Keratinocyte (primary cell): ENCODE results near the gene ARL5A. TPM values are rescaled to one million over a fixed set of nuclear protein-coding genes. Genes with fewer than 3 reads are reported as not detected.

Experiments
- DNase-seq: peaks from one replicate; pipeline ENCODE4 v3.0.0-alpha.2; 2011; ENCODE audit warnings: low read depth, missing footprints, low spot score
- FAIRE-seq: peaks from 2 replicates; lab custom pipeline; 2011; peaks lifted over from hg19 to GRCh38; lab: Jason Lieb, UNC
- H2AFZ ChIP-seq: 2 replicates; pipeline ENCODE4 v1.6.0; 2012; ENCODE audit warnings: low read length, control low read depth, inconsistent platforms; ENCODE audit not compliant: control insufficient read depth
- H3K27ac ChIP-seq: 2 replicates; pipeline ENCODE4 v1.5.1; 2011; ENCODE audit warnings: low read length; ENCODE audit not compliant: control insufficient read depth, insufficient read depth
- H3K27me3 ChIP-seq: 3 replicates; pipeline ENCODE4 v1.6.0; 2011; ENCODE audit warnings: low read length; ENCODE audit not compliant: control insufficient read depth, insufficient read depth; ENCODE audit errors: extremely low read depth
- H3K36me3 ChIP-seq, 2 experiments: 2 replicates in 1 of 2; 3 replicates in 1 of 2; pipeline ENCODE4 v1.5.1; 2011; ENCODE audit warnings: low read length in 2 of 2, mild to moderate bottlenecking in 1 of 2; ENCODE audit not compliant: control insufficient read depth in 2 of 2, insufficient read depth in 2 of 2; ENCODE audit errors: extremely low read depth in 1 of 2
- H3K4me1 ChIP-seq: 3 replicates; pipeline ENCODE4 v1.5.1; 2011; ENCODE audit warnings: low read length; ENCODE audit not compliant: control insufficient read depth, insufficient read depth; ENCODE audit errors: extremely low read depth
- H3K4me2 ChIP-seq: 3 replicates; pipeline ENCODE4 v1.6.0; 2011; ENCODE audit warnings: low read depth, low read length; ENCODE audit not compliant: control insufficient read depth, insufficient read depth; ENCODE audit errors: extremely low read depth
- H3K4me3 ChIP-seq, 3 experiments: fragments of 200-600 bp in 1 of 3; sonication (generic) in 1 of 3; 2 replicates in 2 of 3; 3 replicates in 1 of 3; pipeline ENCODE4 v1.5.1; 2011 to 2016; ENCODE audit warnings: low read length in 3 of 3, mild to moderate bottlenecking in 3 of 3, control low read depth in 2 of 3, inconsistent platforms in 1 of 3, low read depth in 1 of 3, mixed read lengths in 1 of 3, mixed run types in 1 of 3, moderate library complexity in 1 of 3; ENCODE audit not compliant: control insufficient read depth in 2 of 3, insufficient read depth in 2 of 3; ENCODE audit errors: extremely low read depth in 1 of 3
- H3K79me2 ChIP-seq: 2 replicates; pipeline ENCODE4 v1.6.0; 2012; ENCODE audit warnings: low read length; ENCODE audit not compliant: control insufficient read depth, insufficient read depth
- H3K9ac ChIP-seq: 3 replicates; pipeline ENCODE4 v1.6.0; 2011; ENCODE audit warnings: low read length; ENCODE audit not compliant: control insufficient read depth, insufficient read depth; ENCODE audit errors: extremely low read depth
- H3K9me1 ChIP-seq: 3 replicates; pipeline ENCODE4 v1.6.0; 2011; ENCODE audit warnings: low read length; ENCODE audit not compliant: control insufficient read depth, insufficient read depth; ENCODE audit errors: extremely low read depth
- H3K9me3 ChIP-seq: 2 replicates; pipeline ENCODE4 v1.5.1; 2012; ENCODE audit warnings: low read depth, low read length; ENCODE audit not compliant: control insufficient read depth
- H4K20me1 ChIP-seq: 3 replicates; pipeline ENCODE4 v1.6.0; 2011; ENCODE audit warnings: low read length; ENCODE audit not compliant: control insufficient read depth, insufficient read depth; ENCODE audit errors: extremely low read depth
- EZH2 ChIP-seq: IDR thresholded peaks from one replicate; pipeline ENCODE4 v1.6.1; 2012; ENCODE audit warnings: inconsistent platforms, mild to moderate bottlenecking, low read length, moderate library complexity
- dilution Hi-C: fragments of 300-500 bp; cut with MboI; formaldehyde crosslinking; loops from one replicate; pipeline ENCODE4 v1.7.0; 2020; ENCODE audit warnings: low sequenced_read_pairs; ENCODE audit not compliant: extremely low pct_ligation_motif_present
- polyA plus RNA-seq, 5 experiments: library from polyadenylated mRNA; depleted of rRNA in 3 of 5; stranded (reverse) in 3 of 5; stranded (forward) in 1 of 5; unstranded in 1 of 5; fragments of >200 nt; gene quantifications; 1 replicate in 1 of 5; 2 replicates in 3 of 5; 3 replicates in 1 of 5; pipeline versions ENCODE4 v1.2.1 to v1.2.3, GENCODE V29; 2011 to 2012; ENCODE audit warnings: missing spikeins in 2 of 5, low read depth in 1 of 5, low replicate concordance in 1 of 5
- TF ChIP-seq, protein P1 (sequence below), 3 experiments: IDR thresholded peaks in 1 of 3; conservative IDR thresholded peaks in 1 of 3; optimal IDR thresholded peaks in 1 of 3; 2 replicates in 2 of 3; 3 replicates in 1 of 3; pipeline versions ENCODE3 to v1.5.1; 2011; ENCODE audit warnings: low read length in 3 of 3, mild to moderate bottlenecking in 3 of 3, moderate library complexity in 2 of 3, control low read depth in 1 of 3, inconsistent platforms in 1 of 3; ENCODE audit not compliant: insufficient read depth in 2 of 3; ENCODE audit errors: extremely low read depth in 1 of 3

Gene ARL5A
- polyA plus RNA-seq, 1 donor (not counting 4 experiments of a cell fraction or from before 2014, with no cell fraction given), result 25.5 TPM

DNA sequence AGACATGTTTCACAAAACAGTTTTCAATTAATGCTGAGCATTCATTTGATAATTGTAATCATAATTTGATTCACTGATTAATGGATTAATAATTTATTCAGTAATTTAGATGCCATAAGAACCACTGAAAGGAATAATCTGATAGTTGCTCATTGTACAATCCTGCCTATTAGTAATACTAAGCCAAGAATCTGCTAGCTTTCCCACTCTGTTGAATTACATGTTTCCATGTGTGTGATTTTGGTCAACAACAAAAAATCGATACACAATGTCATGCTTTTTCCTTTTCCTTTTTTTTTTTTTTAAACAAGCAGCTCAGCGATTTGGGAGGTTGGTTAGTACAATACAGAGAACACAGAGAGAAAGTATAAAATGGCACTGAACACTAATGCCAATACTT, 25.9 kb downstream of the ARL5A start:
- H3K27me3 ChIP-seq, result no peaks in the 10 kb centered on the region
- no peak for DNase-seq
- no peak overlapping the region for H2AFZ ChIP-seq
- H3K4me3 ChIP-seq, result no peak overlapping the region
- no peaks in the 10 kb centered on the region for H3K4me1 ChIP-seq
- no peaks in the 10 kb centered on the region for H4K20me1 ChIP-seq
- H3K9me1 ChIP-seq, result no peaks in the 10 kb centered on the region
- peaks cover 9 to 13% of the 10 kb centered on the region in 2 experiments for H3K36me3 ChIP-seq
- H3K27ac ChIP-seq, result no peak overlapping the region
- no peak for FAIRE-seq
- no peak overlapping the region for H3K4me2 ChIP-seq
- H3K9ac ChIP-seq, result no peak overlapping the region
- no peaks in the 10 kb centered on the region for H3K79me2 ChIP-seq
- TF ChIP-seq, protein P1, sequence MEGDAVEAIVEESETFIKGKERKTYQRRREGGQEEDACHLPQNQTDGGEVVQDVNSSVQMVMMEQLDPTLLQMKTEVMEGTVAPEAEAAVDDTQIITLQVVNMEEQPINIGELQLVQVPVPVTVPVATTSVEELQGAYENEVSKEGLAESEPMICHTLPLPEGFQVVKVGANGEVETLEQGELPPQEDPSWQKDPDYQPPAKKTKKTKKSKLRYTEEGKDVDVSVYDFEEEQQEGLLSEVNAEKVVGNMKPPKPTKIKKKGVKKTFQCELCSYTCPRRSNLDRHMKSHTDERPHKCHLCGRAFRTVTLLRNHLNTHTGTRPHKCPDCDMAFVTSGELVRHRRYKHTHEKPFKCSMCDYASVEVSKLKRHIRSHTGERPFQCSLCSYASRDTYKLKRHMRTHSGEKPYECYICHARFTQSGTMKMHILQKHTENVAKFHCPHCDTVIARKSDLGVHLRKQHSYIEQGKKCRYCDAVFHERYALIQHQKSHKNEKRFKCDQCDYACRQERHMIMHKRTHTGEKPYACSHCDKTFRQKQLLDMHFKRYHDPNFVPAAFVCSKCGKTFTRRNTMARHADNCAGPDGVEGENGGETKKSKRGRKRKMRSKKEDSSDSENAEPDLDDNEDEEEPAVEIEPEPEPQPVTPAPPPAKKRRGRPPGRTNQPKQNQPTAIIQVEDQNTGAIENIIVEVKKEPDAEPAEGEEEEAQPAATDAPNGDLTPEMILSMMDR (optimal IDR thresholded peaks at IDR 0.05 in 1 of 3, IDR thresholded peaks at IDR 0.05 in 1 of 3, conservative IDR thresholded peaks at IDR 0.05 in 1 of 3; ENCODE audit: extremely low read depth in 1 of 3, insufficient read depth in 2 of 3, low read length in 3 of 3), result no peak
- no peak for TF ChIP-seq EZH2
- dilution Hi-C loops, result no loop called here
- H3K9me3 ChIP-seq, result no peaks in the 10 kb centered on the region

DNA sequence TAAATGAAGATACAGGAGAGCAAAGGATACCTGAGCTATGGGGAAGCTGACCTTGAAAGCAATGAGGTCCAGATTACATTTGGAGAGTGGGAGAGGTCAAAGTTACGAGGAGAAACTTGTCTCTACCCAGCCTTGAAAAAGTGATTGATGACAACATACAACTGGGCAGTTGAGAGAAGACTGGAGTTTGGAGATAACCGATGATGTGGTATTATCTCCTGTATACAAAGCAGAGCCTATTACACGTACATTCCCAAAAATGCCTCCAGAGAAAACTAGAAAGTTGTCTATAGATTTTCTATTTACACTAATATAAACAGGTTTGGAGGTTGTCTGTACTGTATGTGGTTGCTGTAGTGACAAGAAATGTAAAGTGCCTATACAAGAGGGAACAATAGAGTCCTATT, 28.3 kb downstream of the ARL5A start:
- no peaks in the 10 kb centered on the region for H3K9me1 ChIP-seq
- H3K4me1 ChIP-seq, result no peaks in the 10 kb centered on the region
- H3K79me2 ChIP-seq, result no peaks in the 10 kb centered on the region
- H3K4me2 ChIP-seq, result no peak overlapping the region
- H3K9ac ChIP-seq, result no peak overlapping the region
- no peaks in the 10 kb centered on the region for H4K20me1 ChIP-seq
- dilution Hi-C loops, result no loop called here
- no peaks in the 10 kb centered on the region for H3K9me3 ChIP-seq
- DNase-seq (no peak), FAIRE-seq (no peak)
- no peak overlapping the region for H3K4me3 ChIP-seq
- H2AFZ ChIP-seq, result no peak overlapping the region
- peaks cover 0 to 2% of the 10 kb centered on the region in 2 experiments for H3K36me3 ChIP-seq
- H3K27me3 ChIP-seq, result no peaks in the 10 kb centered on the region
- no peak for TF ChIP-seq EZH2
- TF ChIP-seq, protein P1 (optimal IDR thresholded peaks at IDR 0.05 in 1 of 3, IDR thresholded peaks at IDR 0.05 in 1 of 3, conservative IDR thresholded peaks at IDR 0.05 in 1 of 3; ENCODE audit: extremely low read depth in 1 of 3, insufficient read depth in 2 of 3, low read length in 3 of 3), result no peak
- no peak overlapping the region for H3K27ac ChIP-seq
